Upper lobe of left lung (tissue), 4 donors: Measurements from ENCODE around the gene ANKHD1.

Source experiments
- CTCF ChIP-seq, 6 experiments: fragments of 450-650 bp in 4 of 6; fragments of 200-600 bp in 2 of 6; sonication (generic) in 2 of 6; IDR thresholded peaks; one replicate each; pipeline ENCODE4 v1.5.1; 2016 to 2019; ENCODE audit warnings: antibody characterized with exemption in 6 of 6
- EP300 ChIP-seq, 4 donors: sonication (generic); formaldehyde crosslinking; IDR thresholded peaks; one replicate each; pipeline ENCODE4 v1.5.1; 2017; ENCODE audit warnings: antibody characterized with exemption in 4 of 4, control low read depth in 2 of 4
- POLR2A ChIP-seq, 4 donors: fragments of 450-650 bp; IDR thresholded peaks; one replicate each; pipeline ENCODE4 v1.5.1; 2016 to 2017; ENCODE audit warnings: antibody characterized with exemption in 4 of 4, mild to moderate bottlenecking in 2 of 4
- POLR2AphosphoS5 ChIP-seq, 2 donors: sonication (generic); formaldehyde crosslinking; IDR thresholded peaks; one replicate each; pipeline ENCODE4 v1.5.1; 2017; ENCODE audit warnings: antibody characterized with exemption in 2 of 2

- TF ChIP-seq CTCF (IDR thresholded peaks at IDR 0.05) (no peak), POLR2A (IDR thresholded peaks at IDR 0.05) (no peak), POLR2AphosphoS5 (IDR thresholded peaks at IDR 0.05) (no peak), EP300 (IDR thresholded peaks at IDR 0.05) (no peak)
Measured at GRCh38 chr5:140432916-140433315, 31.3 kb downstream of the ANKHD1 start.
